Adrenal gland (tissue), 12 donors: Measurements from ENCODE around the gene TGFBR2. TPM values are rescaled to one million over a fixed set of nuclear protein-coding genes. Genes with fewer than 3 reads are reported as not detected.
A peak's percentile ranks its signal among the peaks of the same experiment; 100 is the strongest.

Experiments used
- DNase-seq, 7 donors: peaks; one replicate each; pipeline ENCODE4 v3.0.0-alpha.2; 2019 to 2020
- H3K27ac ChIP-seq, 5 donors: fragments of 200-600 bp; sonication (generic) in 4 of 5; 1 replicate in 3 of 5; 2 replicates in 2 of 5; pipeline versions ENCODE4 v1.5.1 to v1.8.0; 2016 to 2020; ENCODE audit warnings: mild to moderate bottlenecking in 1 of 5
- H3K27me3 ChIP-seq: fragments of 200-600 bp; 2 replicates; pipeline ENCODE4 v1.8.0; 2021
- H3K36me3 ChIP-seq, 2 donors: fragments of 200-600 bp; replicated peaks in 1 of 2; 1 replicate in 1 of 2; 2 replicates in 1 of 2; pipeline versions ENCODE4 v1.5.1 to v1.8.0; 2018 to 2022
- H3K4me1 ChIP-seq, 2 donors: fragments of 200-600 bp; replicated peaks in 1 of 2; 1 replicate in 1 of 2; 2 replicates in 1 of 2; pipeline versions ENCODE4 v1.5.1 to v1.8.0; 2018 to 2021
- H3K4me3 ChIP-seq, 4 donors: fragments of 200-600 bp; sonication (generic) in 3 of 4; one replicate each; pipeline ENCODE4 v1.5.1; 2016 to 2018
- H3K9me3 ChIP-seq, 3 donors: fragments of 200-600 bp; sonication (generic) in 1 of 3; replicated peaks in 1 of 3; 1 replicate in 2 of 3; 2 replicates in 1 of 3; pipeline versions ENCODE4 v1.5.1 to v1.8.0; 2016 to 2021
- POLR2A ChIP-seq, 2 donors: fragments of 450-650 bp; IDR thresholded peaks; one replicate each; pipeline ENCODE4 v1.6.1; 2017; ENCODE audit warnings: antibody characterized with exemption in 2 of 2, mild to moderate bottlenecking in 2 of 2, moderate library complexity in 1 of 2
- WGBS, 4 donors: extraction: QIAGEN DNeasy Blood & Tissue Kit in 2 of 4; methylation state at CpG; one replicate each; pipeline versions ENCODE4 v1.1.5 to v1.1.7; 2013 to 2017; 5-methylcytosine and 5-hydroxymethylcytosine counted together
- intact Hi-C, 2 donors: fragments of 100-400 bp; cut with DNase I; formaldehyde crosslinking; loops; one replicate each; pipeline versions ENCODE4 v1.14.1 to v1.15.0; 2022 to 2023
- polyA plus RNA-seq, 3 donors: library from polyadenylated mRNA; stranded (reverse); fragments of 200-250 nt in 2 of 3; fragments of 350-450 nt in 1 of 3; fragmentation: Illumina TruSeq in 1 of 3; extraction: RNeasy Lipid Tissue Mini Kit (QIAGEN cat#74804) in 1 of 3; gene quantifications; one replicate each; pipeline ENCODE4 v1.2.3, GENCODE V29; 2013 to 2014
- total RNA-seq, 9 donors: library from RNA; depleted of rRNA in 4 of 9; stranded (reverse); fragments of >200 nt in 4 of 9; fragments of 120-200 nt in 1 of 9; fragmentation: NEBNext Ultra II Directional in 1 of 9; extraction: Animal tissue kit (Norgen Biotek cat#: 25700) in 1 of 9; gene quantifications; one replicate each; pipeline versions ENCODE4 v1.1.0 to v1.2.4, GENCODE V29; 2013 to 2023
- TF ChIP-seq, protein P1 (sequence below), 6 experiments: fragments of 450-650 bp in 4 of 6; fragments of 200-600 bp in 2 of 6; sonication (generic) in 1 of 6; IDR thresholded peaks; 1 replicate in 5 of 6; 2 replicates in 1 of 6; pipeline versions ENCODE4 v1.5.1 to v1.8.0; 2016 to 2021; ENCODE audit warnings: antibody characterized with exemption in 6 of 6, mild to moderate bottlenecking in 2 of 6, moderate library complexity in 1 of 6
- donor health status: healthy with polysubstance abuse.
- donor health status: Bipolar disorder and iron deficiency.
- donor health status: DM: yes; HTN: yes; CAD: no.
- donor health status: DM: no; HTN: no; CAD: no.
- donor health status: DM: no; HTN: no; CAD: no.
- donor health status: DM: yes; HTN: yes; CAD: no.

The TGFBR2 gene
- total and polyA plus RNA-seq, 12 donors, result 19.1 to 296 (median 153) TPM

DNA sequence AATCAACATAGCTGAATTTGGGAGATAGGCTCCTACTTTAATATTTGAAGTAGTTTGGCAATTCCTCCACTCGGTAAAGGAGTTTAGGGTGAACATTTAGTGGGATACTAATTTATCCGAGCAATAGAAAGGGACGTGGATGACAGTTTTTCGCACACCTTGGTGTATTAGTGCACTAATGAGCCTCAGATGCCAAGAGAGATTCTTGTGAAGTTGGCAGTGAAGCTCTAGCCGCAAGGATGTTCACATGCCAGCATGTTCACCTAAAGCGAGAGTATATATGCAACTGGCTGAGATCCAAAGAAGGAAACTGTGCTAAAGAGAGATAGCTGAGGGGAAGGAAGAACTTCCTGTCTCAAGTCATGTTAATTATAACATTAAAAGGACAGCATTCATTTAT, 58.5 kb downstream of the TGFBR2 start:
- no peaks in the 10 kb centered on the region for H3K9me3 ChIP-seq
- no peak for DNase-seq
- H3K36me3 ChIP-seq, result peaks cover 0 to 25% of the 10 kb centered on the region in 2 donors
- no peaks in the 10 kb centered on the region for H3K27me3 ChIP-seq
- H3K4me3 ChIP-seq, result no peak overlapping the region
- WGBS, 4 donors, result 55 to 72% (median 67%) methylated on average over 6 of the region's 6 CpGs
- peaks cover 5 to 75% of the 10 kb centered on the region in 2 donors for H3K4me1 ChIP-seq
- TF ChIP-seq, protein P1, sequence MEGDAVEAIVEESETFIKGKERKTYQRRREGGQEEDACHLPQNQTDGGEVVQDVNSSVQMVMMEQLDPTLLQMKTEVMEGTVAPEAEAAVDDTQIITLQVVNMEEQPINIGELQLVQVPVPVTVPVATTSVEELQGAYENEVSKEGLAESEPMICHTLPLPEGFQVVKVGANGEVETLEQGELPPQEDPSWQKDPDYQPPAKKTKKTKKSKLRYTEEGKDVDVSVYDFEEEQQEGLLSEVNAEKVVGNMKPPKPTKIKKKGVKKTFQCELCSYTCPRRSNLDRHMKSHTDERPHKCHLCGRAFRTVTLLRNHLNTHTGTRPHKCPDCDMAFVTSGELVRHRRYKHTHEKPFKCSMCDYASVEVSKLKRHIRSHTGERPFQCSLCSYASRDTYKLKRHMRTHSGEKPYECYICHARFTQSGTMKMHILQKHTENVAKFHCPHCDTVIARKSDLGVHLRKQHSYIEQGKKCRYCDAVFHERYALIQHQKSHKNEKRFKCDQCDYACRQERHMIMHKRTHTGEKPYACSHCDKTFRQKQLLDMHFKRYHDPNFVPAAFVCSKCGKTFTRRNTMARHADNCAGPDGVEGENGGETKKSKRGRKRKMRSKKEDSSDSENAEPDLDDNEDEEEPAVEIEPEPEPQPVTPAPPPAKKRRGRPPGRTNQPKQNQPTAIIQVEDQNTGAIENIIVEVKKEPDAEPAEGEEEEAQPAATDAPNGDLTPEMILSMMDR (IDR thresholded peaks at IDR 0.05), result no peak
- no peak for TF ChIP-seq POLR2A (IDR thresholded peaks at IDR 0.05)
- H3K27ac ChIP-seq, result no peak overlapping the region
- intact Hi-C loops, result no loop called here

DNA sequence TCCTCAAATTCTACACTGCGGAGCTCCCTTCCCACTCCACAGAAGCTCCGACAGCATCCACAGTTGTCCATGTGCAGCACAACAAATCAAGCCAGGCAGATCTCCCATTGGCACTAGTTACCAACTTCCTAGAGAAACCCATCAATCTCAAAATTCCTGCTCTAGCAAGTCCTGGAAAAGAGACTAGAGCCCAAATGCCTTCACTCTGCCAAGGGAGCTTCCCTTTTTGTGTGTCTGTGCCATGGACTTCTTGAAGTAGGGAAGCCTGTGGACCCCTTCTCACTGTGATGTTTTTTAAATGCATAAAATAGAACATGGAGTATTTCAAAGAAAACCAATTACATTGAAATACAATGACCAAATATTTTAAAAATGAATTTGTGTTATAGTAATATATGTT, 59.1 kb downstream of the TGFBR2 start:
- Histone ChIP-seq H3K27ac (no peak overlapping the region), H3K27me3 (no peaks in the 10 kb centered on the region), H3K4me3 (no peak overlapping the region), H3K4me1 (peaks cover 4 to 70% of the 10 kb centered on the region in 2 donors), H3K36me3 (peaks cover 0 to 23% of the 10 kb centered on the region in 2 donors), H3K9me3 (no peaks in the 10 kb centered on the region)
- DNase-seq, result no peak
- intact Hi-C loops, result no loop called here
- no peak for TF ChIP-seq POLR2A (IDR thresholded peaks at IDR 0.05)
- TF ChIP-seq, protein P1 (IDR thresholded peaks at IDR 0.05), result no peak
- 87 to 100% (median 90%) methylated on average over 2 of the region's 2 CpGs for WGBS, 4 donors

DNA sequence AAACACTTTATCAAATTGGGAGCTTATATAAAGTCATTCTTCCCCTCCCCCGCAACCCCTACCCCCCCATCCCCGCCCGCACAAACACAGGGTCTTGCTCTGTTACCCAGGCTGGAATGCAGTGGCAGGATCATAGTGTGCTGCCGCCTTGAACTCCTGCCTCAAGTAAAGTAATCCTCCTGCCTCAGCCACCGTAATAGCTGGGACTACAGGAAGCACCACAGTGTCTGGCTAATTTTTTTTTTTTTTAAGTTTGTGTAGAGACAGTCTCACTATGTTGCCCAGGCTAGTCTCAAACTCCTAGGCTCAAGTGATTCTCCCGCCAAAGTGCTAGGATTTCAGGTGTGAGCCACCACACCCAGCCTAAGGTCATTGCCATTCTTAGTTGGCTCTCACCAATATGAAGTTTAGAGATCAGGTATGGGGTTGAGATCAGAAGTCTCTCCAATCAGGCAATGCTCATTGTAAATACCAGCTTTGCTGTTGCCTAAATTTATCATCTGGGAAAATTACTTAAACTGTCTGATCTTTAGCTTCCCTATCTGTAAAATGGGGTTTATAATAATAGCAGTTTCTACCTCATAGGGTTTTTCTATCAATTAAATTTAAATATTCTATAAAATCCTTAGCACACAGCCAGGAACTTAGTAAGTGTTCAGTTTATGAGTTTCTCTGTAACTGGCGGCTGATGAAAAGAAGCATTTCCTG, 60.3 kb downstream of the TGFBR2 start:
- TF ChIP-seq POLR2A (IDR thresholded peaks at IDR 0.05), result no peak
- TF ChIP-seq, protein P1 (IDR thresholded peaks at IDR 0.05), result no peak
- H3K36me3 ChIP-seq, result peaks cover 0 to 14% of the 10 kb centered on the region in 2 donors
- H3K27me3 ChIP-seq, result no peaks in the 10 kb centered on the region
- H3K27ac ChIP-seq, result peak overlapping the region in 1 of 5 donors; percentile 17
- DNase-seq, result no peak
- WGBS, 4 donors, result 72 to 88% (median 79%) methylated on average over 6 to 7 of the region's 7 CpGs
- peaks cover 4 to 58% of the 10 kb centered on the region in 2 donors for H3K4me1 ChIP-seq
- intact Hi-C loops, result no loop called here
- H3K9me3 ChIP-seq, result no peaks in the 10 kb centered on the region
- no peak overlapping the region for H3K4me3 ChIP-seq

DNA sequence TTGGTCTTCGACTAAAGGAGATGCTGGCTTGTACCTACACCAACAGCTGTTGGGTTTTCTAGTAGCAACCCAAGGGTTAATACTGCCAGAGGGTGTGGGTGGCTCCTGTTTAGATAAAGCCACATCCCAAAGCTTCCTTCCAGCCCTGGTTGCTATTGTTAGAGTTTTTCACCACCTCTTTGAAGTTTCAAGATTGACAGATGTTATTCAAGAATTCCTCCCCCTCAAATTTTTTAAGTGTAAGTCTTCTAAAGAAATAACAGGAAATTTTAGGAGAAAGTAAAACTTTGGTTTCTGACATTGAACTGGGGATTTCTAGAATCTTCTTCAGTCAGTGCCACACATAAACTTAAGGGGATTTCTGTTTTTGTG, 60.9 kb downstream of the TGFBR2 start:
- H3K36me3 ChIP-seq, result peaks cover 0 to 16% of the 10 kb centered on the region in 2 donors
- 33 to 76% (median 66%) methylated on average over 1 of the region's 1 CpG for WGBS, 4 donors
- TF ChIP-seq POLR2A (IDR thresholded peaks at IDR 0.05), result no peak
- TF ChIP-seq, protein P1 (IDR thresholded peaks at IDR 0.05), result no peak
- peak overlapping the region in 1 of 5 donors; percentile 17 for H3K27ac ChIP-seq
- DNase-seq, result no peak
- no peaks in the 10 kb centered on the region for H3K27me3 ChIP-seq
- intact Hi-C loops, result no loop called here
- H3K4me3 ChIP-seq, result no peak overlapping the region
- H3K9me3 ChIP-seq, result no peaks in the 10 kb centered on the region
- peaks cover 4 to 57% of the 10 kb centered on the region in 2 donors for H3K4me1 ChIP-seq
